Peyer's patch (tissue), 4 donors: Measurements from ENCODE around the gene AQP9.

ENCODE experiments used
- POLR2A ChIP-seq, 2 donors: fragments of 450-650 bp; IDR thresholded peaks; one replicate each; pipeline ENCODE4 v1.5.1; 2017; ENCODE audit warnings: antibody characterized with exemption in 2 of 2, mild to moderate bottlenecking in 2 of 2, moderate library complexity in 2 of 2
- TF ChIP-seq, protein P1 (sequence below), 6 experiments: fragments of 450-650 bp in 4 of 6; fragments of 200-600 bp in 2 of 6; sonication (generic) in 1 of 6; IDR thresholded peaks; one replicate each; pipeline ENCODE4 v1.5.1; 2017 to 2019; ENCODE audit warnings: antibody characterized with exemption in 6 of 6, mild to moderate bottlenecking in 3 of 6, moderate library complexity in 1 of 6

- TF ChIP-seq, protein P1, sequence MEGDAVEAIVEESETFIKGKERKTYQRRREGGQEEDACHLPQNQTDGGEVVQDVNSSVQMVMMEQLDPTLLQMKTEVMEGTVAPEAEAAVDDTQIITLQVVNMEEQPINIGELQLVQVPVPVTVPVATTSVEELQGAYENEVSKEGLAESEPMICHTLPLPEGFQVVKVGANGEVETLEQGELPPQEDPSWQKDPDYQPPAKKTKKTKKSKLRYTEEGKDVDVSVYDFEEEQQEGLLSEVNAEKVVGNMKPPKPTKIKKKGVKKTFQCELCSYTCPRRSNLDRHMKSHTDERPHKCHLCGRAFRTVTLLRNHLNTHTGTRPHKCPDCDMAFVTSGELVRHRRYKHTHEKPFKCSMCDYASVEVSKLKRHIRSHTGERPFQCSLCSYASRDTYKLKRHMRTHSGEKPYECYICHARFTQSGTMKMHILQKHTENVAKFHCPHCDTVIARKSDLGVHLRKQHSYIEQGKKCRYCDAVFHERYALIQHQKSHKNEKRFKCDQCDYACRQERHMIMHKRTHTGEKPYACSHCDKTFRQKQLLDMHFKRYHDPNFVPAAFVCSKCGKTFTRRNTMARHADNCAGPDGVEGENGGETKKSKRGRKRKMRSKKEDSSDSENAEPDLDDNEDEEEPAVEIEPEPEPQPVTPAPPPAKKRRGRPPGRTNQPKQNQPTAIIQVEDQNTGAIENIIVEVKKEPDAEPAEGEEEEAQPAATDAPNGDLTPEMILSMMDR (IDR thresholded peaks at IDR 0.05) = peak in 3 of 6 experiments; percentile 7 to 37 (median 17)
- TF ChIP-seq POLR2A (IDR thresholded peaks at IDR 0.05) = no peak
Observed at GRCh38 chr15:58221591-58222241, 83.5 kb downstream of the AQP9 start.
